ENCODE results near the gene SPSB1.

Gene SPSB1

GRCh38 chr1:9275567-9276034 lies 17.1 kb upstream of the SPSB1 start:
- no peak overlapping the region for H3K4me3 ChIP-seq (ENCODE audit: low read length)
- H3K27me3 ChIP-seq (ENCODE audit: insufficient read depth, low read length): no peaks in the 10 kb centered on the region
- no peak overlapping the region for H2AFZ ChIP-seq (ENCODE audit: low read depth, low read length)
- no peaks in the 10 kb centered on the region for H3K36me3 ChIP-seq (ENCODE audit: insufficient read depth, low read length)
- H3K4me1 ChIP-seq (ENCODE audit: insufficient read depth, low read length): no peaks in the 10 kb centered on the region
- H3K9me3 ChIP-seq (ENCODE audit: low read length): no peaks in the 10 kb centered on the region

DNA sequence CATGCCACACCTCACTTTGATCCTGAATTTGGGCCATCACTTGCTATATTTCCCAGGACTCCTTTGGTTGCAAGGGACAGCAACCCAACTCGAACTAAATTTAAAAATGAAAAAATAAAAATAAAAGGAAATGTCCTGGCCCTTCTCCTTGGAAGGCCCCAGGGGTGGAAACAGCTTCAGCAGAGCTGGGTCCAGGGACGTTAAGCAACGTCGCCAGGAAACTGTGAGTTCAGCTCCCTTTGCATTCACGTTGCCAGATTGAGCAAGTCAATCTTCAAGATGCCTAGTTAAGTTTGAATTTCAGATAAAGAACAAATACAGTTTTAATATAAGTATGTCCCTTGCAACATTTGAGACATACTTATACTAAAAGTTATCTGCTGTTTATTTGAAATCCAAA lies 14.6 kb upstream of the SPSB1 start:
- Histone ChIP-seq H3K4me3 (ENCODE audit: low read length) (no peak overlapping the region), H3K4me1 (ENCODE audit: insufficient read depth, low read length) (no peaks in the 10 kb centered on the region), H3K27me3 (ENCODE audit: insufficient read depth, low read length) (no peaks in the 10 kb centered on the region), H3K9me3 (ENCODE audit: low read length) (no peaks in the 10 kb centered on the region), H3K36me3 (ENCODE audit: insufficient read depth, low read length) (no peaks in the 10 kb centered on the region), H2AFZ (ENCODE audit: low read depth, low read length) (no peak overlapping the region)

GRCh38 chr1:9278585-9279153 lies 14.0 kb upstream of the SPSB1 start:
- no peaks in the 10 kb centered on the region for H3K36me3 ChIP-seq (ENCODE audit: insufficient read depth, low read length)
- H3K27me3 ChIP-seq (ENCODE audit: insufficient read depth, low read length): no peaks in the 10 kb centered on the region
- no peaks in the 10 kb centered on the region for H3K9me3 ChIP-seq (ENCODE audit: low read length)
- H3K4me1 ChIP-seq (ENCODE audit: insufficient read depth, low read length): no peaks in the 10 kb centered on the region
- no peak overlapping the region for H3K4me3 ChIP-seq (ENCODE audit: low read length)
- no peak overlapping the region for H2AFZ ChIP-seq (ENCODE audit: low read depth, low read length)

DNA sequence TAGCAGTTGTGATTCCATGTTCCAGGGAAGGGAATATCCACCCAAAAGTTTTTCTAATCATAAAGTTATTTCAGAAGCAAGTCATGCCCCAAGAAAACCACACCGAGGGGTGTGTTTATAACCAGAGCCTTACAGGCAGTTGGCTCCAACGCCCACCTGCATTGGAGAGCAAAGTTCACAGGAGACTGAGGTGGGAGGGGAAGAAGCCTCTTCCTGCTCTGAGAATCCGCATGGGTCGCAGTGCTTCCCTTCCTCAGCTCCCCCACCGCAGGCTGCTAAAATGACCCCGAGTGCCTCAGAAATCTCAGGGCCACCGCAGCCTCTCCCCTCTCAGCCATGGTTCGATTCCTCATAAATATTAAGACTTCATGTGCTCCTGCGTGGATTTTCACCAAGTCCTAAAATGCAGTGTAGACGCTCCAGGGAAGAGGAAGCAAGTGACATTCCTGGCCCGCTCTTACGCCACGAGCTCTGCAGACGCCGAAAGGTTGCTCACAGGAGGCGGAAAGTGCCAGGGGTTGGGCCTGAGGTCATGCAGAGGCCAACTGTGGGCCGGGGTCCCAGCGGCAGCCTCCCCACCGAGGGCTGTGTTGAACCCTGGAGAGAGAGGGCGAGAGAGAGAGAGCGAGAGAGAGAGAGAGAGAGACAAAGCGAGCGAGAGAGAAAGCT lies 13.4 kb upstream of the SPSB1 start:
- Histone ChIP-seq H3K4me1 (ENCODE audit: insufficient read depth, low read length) (no peaks in the 10 kb centered on the region), H3K4me3 (ENCODE audit: low read length) (no peak overlapping the region), H3K27me3 (ENCODE audit: insufficient read depth, low read length) (no peaks in the 10 kb centered on the region), H3K36me3 (ENCODE audit: insufficient read depth, low read length) (no peaks in the 10 kb centered on the region), H2AFZ (ENCODE audit: low read depth, low read length) (no peak overlapping the region), H3K9me3 (ENCODE audit: low read length) (no peaks in the 10 kb centered on the region)

DNA sequence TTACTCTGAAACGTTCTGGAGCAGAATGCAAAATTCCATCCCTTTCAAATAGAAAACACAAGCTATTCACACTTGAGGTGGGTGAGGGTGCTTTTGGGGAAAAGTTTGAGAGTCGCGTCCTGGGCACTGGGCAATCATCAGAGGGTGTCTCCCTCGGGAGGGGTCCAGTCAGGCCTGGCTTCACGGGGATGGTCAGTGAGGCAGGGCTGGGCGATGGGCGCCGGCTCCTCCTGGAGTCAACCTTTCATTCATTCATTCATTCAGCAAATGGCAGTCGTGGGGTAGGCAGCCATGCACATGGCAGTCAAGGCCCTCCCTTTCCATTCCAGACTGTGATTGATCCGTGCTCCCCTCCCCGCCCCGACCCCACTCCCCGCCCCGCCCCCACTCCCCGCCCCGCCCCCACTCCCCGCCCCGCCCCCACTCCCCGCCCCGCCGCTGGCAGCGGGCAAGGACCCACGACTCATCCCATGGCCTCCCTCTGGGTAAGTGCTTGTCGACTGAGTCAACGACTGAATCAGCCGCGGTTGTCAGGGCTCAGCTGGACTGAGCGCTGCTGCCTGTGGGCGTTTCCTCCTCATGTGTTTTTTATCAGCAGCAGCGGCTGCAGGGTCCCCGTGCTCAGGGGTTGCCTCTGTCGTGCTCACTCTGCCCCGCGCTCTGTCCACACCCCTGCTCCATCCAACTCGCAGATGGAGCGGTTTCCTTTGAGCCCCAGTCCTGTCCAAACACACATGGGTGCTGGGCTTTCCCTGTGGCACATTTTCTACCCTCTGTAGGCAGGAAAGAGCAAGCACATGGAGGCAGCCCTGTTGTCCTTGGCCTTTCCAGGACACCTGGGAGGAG lies 12.5 kb upstream of the SPSB1 start:
- Histone ChIP-seq H2AFZ (ENCODE audit: low read depth, low read length) (no peak overlapping the region), H3K36me3 (ENCODE audit: insufficient read depth, low read length) (no peaks in the 10 kb centered on the region), H3K27me3 (ENCODE audit: insufficient read depth, low read length) (no peaks in the 10 kb centered on the region), H3K4me1 (ENCODE audit: insufficient read depth, low read length) (no peaks in the 10 kb centered on the region), H3K9me3 (ENCODE audit: low read length) (no peaks in the 10 kb centered on the region), H3K4me3 (ENCODE audit: low read length) (no peak overlapping the region)

GRCh38 chr1:9281071-9281827 lies 11.4 kb upstream of the SPSB1 start:
- Histone ChIP-seq H3K36me3 (ENCODE audit: insufficient read depth, low read length) (no peaks in the 10 kb centered on the region), H3K9me3 (ENCODE audit: low read length) (peaks cover 3% of the 10 kb centered on the region), H2AFZ (ENCODE audit: low read depth, low read length) (no peak overlapping the region), H3K27me3 (ENCODE audit: insufficient read depth, low read length) (no peaks in the 10 kb centered on the region), H3K4me1 (ENCODE audit: insufficient read depth, low read length) (no peaks in the 10 kb centered on the region), H3K4me3 (ENCODE audit: low read length) (no peak overlapping the region)

DNA sequence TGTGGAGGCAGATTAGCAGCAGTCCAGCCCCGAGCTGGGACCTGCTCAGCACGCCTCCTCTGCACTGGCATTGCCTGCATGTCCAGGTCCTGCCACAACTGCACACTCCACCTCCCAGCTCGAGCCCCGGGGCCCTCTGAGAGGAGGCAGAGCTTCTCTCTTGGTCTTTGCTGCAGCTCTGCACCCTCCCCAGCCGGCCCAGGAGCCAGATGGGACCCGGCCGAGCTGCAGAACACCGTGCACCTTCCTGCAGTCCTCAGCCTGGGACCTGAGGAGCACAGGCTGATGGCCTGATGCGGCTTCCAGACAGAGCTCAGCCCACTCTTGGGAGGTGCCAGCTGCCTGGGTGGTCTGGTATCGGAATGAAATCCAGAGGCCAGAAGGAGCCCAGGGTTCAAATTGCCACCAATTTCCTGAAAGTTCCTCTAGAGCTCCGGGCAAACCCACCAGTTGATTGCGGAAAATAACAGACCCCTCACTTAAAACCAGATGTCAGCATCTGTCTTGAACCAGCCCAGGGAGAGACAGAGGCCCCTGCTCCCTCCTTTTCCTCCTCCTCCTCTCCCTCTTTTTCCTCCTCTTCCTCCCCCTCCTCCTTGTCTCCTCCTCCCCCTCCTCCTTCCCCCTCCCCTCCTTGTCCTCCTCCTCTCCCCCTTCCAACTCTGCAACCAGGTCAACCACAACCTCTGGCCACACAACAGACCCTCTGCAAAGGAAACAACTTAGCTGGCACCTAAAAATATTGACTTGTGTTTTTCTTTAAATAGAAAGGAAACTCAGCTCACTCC lies 10.6 kb upstream of the SPSB1 start:
- no peaks in the 10 kb centered on the region for H3K36me3 ChIP-seq (ENCODE audit: insufficient read depth, low read length)
- no peak overlapping the region for H2AFZ ChIP-seq (ENCODE audit: low read depth, low read length)
- no peaks in the 10 kb centered on the region for H3K27me3 ChIP-seq (ENCODE audit: insufficient read depth, low read length)
- H3K9me3 ChIP-seq (ENCODE audit: low read length): peaks cover 4% of the 10 kb centered on the region
- no peaks in the 10 kb centered on the region for H3K4me1 ChIP-seq (ENCODE audit: insufficient read depth, low read length)
- H3K4me3 ChIP-seq (ENCODE audit: low read length): no peak overlapping the region

GRCh38 chr1:9282696-9282955 lies 10.1 kb upstream of the SPSB1 start:
- Histone ChIP-seq H3K36me3 (ENCODE audit: insufficient read depth, low read length) (no peaks in the 10 kb centered on the region), H3K27me3 (ENCODE audit: insufficient read depth, low read length) (no peaks in the 10 kb centered on the region), H2AFZ (ENCODE audit: low read depth, low read length) (no peak overlapping the region), H3K9me3 (ENCODE audit: low read length) (peaks cover 4% of the 10 kb centered on the region), H3K4me3 (ENCODE audit: low read length) (no peak overlapping the region), H3K4me1 (ENCODE audit: insufficient read depth, low read length) (no peaks in the 10 kb centered on the region)

DNA sequence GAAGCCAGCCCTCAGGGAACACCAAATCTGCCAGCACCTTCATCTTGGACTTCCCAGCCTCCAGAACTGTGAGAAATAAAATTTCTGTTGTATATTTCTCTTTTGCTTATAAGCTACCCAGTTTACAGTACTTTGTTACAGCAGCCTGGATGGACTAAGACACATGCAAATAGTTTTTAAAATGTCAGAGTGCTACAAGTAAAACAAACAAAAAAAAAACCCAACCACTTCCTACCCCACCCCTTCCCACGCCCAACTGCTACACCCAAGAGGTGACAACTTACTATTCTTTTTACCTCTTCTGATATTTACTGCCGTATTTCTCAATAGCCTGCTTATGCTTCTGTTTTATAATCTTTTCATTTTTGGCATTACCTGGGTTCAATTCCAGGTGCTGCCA lies 8.6 kb upstream of the SPSB1 start:
- Histone ChIP-seq H3K9me3 (ENCODE audit: low read length) (peaks cover 8% of the 10 kb centered on the region), H2AFZ (ENCODE audit: low read depth, low read length) (no peak overlapping the region), H3K4me3 (ENCODE audit: low read length) (no peak overlapping the region), H3K4me1 (ENCODE audit: insufficient read depth, low read length) (no peaks in the 10 kb centered on the region), H3K27me3 (ENCODE audit: insufficient read depth, low read length) (no peaks in the 10 kb centered on the region), H3K36me3 (ENCODE audit: insufficient read depth, low read length) (no peaks in the 10 kb centered on the region)

GRCh38 chr1:9286556-9286955 lies 6.1 kb upstream of the SPSB1 start:
- H3K9me3 ChIP-seq (ENCODE audit: low read length): peaks cover 8% of the 10 kb centered on the region
- H3K4me1 ChIP-seq (ENCODE audit: insufficient read depth, low read length): no peaks in the 10 kb centered on the region
- H3K4me3 ChIP-seq (ENCODE audit: low read length): no peak overlapping the region
- H3K36me3 ChIP-seq (ENCODE audit: insufficient read depth, low read length): no peaks in the 10 kb centered on the region
- no peak overlapping the region for H2AFZ ChIP-seq (ENCODE audit: low read depth, low read length)
- H3K27me3 ChIP-seq (ENCODE audit: insufficient read depth, low read length): peaks cover 1% of the 10 kb centered on the region

- H3K27me3 ChIP-seq (ENCODE audit: insufficient read depth, low read length): peaks cover 16% of the 10 kb centered on the region
- no peak overlapping the region for H2AFZ ChIP-seq (ENCODE audit: low read depth, low read length)
- H3K4me3 ChIP-seq (ENCODE audit: low read length): no peak overlapping the region
- no peaks in the 10 kb centered on the region for H3K36me3 ChIP-seq (ENCODE audit: insufficient read depth, low read length)
- peaks cover 8% of the 10 kb centered on the region for H3K9me3 ChIP-seq (ENCODE audit: low read length)
- peaks cover 3% of the 10 kb centered on the region for H3K4me1 ChIP-seq (ENCODE audit: insufficient read depth, low read length)
Measured at GRCh38 chr1:9289090-9289534, 3.6 kb upstream of the SPSB1 start.

- Histone ChIP-seq H3K36me3 (ENCODE audit: insufficient read depth, low read length) (no peaks in the 10 kb centered on the region), H2AFZ (ENCODE audit: low read depth, low read length) (no peak overlapping the region), H3K4me1 (ENCODE audit: insufficient read depth, low read length) (peaks cover 3% of the 10 kb centered on the region), H3K27me3 (ENCODE audit: insufficient read depth, low read length) (peaks cover 24% of the 10 kb centered on the region), H3K9me3 (ENCODE audit: low read length) (peaks cover 8% of the 10 kb centered on the region), H3K4me3 (ENCODE audit: low read length) (no peak overlapping the region)
Measured at GRCh38 chr1:9289711-9290485, 2.8 kb upstream of the SPSB1 start.
